H1 (cell line): ENCODE results near the gene TRIM71. TPM values are rescaled to one million over a fixed set of nuclear protein-coding genes. Genes with fewer than 3 reads are reported as not detected.
A peak's percentile ranks its signal among the peaks of the same experiment; 100 is the strongest.

Experiments used
- CTCF ChIA-PET: fragments of 300-600 bp; sonication (Branson Sonifier 250); formaldehyde crosslinking; loops from one replicate; lab custom pipeline; 2021; ENCODE audit not compliant: partially characterized antibody; lab: Charles Lee
- POLR2A ChIA-PET: fragments of 300-600 bp; sonication (Branson Sonifier 250); formaldehyde crosslinking; loops from one replicate; lab custom pipeline; 2021; ENCODE audit warnings: inconsistent platforms; ENCODE audit not compliant: partially characterized antibody; lab: Charles Lee
- DNase-seq, 2 experiments: peaks; one replicate each; pipeline versions ENCODE4 v3.0.0 to v3.0.0-alpha.2; 2010 to 2022; ENCODE audit warnings: low spot score in 2 of 2, low read depth in 1 of 2, mixed read lengths in 1 of 2
- FAIRE-seq: peaks from 2 replicates; lab custom pipeline; 2011; peaks lifted over from hg19 to GRCh38; lab: Jason Lieb, UNC
- H2AFZ ChIP-seq: 2 replicates; pipeline ENCODE4 v1.8.1; 2012; ENCODE audit warnings: low read length, inconsistent platforms
- H2AK5ac ChIP-seq: 2 replicates; pipeline ENCODE4 v1.6.1; 2013; ENCODE audit warnings: low read depth, low read length
- H2BK120ac ChIP-seq: replicated peaks from 2 replicates; pipeline ENCODE3; 2013; ENCODE audit warnings: low read depth, low read length, inconsistent platforms
- H2BK12ac ChIP-seq: 2 replicates; pipeline ENCODE4 v1.6.1; 2013; ENCODE audit warnings: low read depth, low read length
- H2BK15ac ChIP-seq: 2 replicates; pipeline ENCODE4 v1.6.1; 2013; ENCODE audit warnings: low read length
- H2BK20ac ChIP-seq: 2 replicates; pipeline ENCODE4 v1.6.1; 2013; ENCODE audit warnings: low read length
- H2BK5ac ChIP-seq: 2 replicates; pipeline ENCODE4 v1.6.1; 2013; ENCODE audit warnings: low read depth, low read length
- H3K14ac ChIP-seq: 2 replicates; pipeline ENCODE4 v1.6.1; 2013; ENCODE audit warnings: inconsistent platforms; ENCODE audit not compliant: insufficient read length
- H3K18ac ChIP-seq: 2 replicates; pipeline ENCODE4 v1.6.1; 2013; ENCODE audit warnings: low read length; ENCODE audit errors: extremely low read depth
- H3K23ac ChIP-seq: 2 replicates; pipeline ENCODE4 v1.6.1; 2013; ENCODE audit warnings: inconsistent platforms; ENCODE audit not compliant: insufficient read length
- H3K23me2 ChIP-seq: 2 replicates; pipeline ENCODE4 v1.6.1; 2013; ENCODE audit warnings: low read depth, low read length
- H3K27ac ChIP-seq: 2 replicates; pipeline ENCODE4 v1.6.1; 2011; ENCODE audit warnings: low read depth, low read length, inconsistent platforms
- H3K27me3 ChIP-seq, 4 experiments: replicated peaks in 1 of 4; 1 replicate in 1 of 4; 2 replicates in 3 of 4; pipeline versions ENCODE4 v1.6.1 to v1.8.1; 2011 to 2013; ENCODE audit warnings: low read length in 3 of 4, mild to moderate bottlenecking in 3 of 4, inconsistent platforms in 2 of 4, mixed read lengths in 2 of 4, moderate library complexity in 1 of 4; ENCODE audit not compliant: control insufficient read depth in 3 of 4, insufficient read depth in 3 of 4; ENCODE audit errors: extremely low read depth in 1 of 4
- H3K36me3 ChIP-seq, 4 experiments: 2 replicates each; pipeline versions ENCODE4 v1.6.1 to v1.8.1; 2011 to 2013; ENCODE audit warnings: mild to moderate bottlenecking in 4 of 4, low read length in 3 of 4, moderate library complexity in 2 of 4, control low read depth in 1 of 4, inconsistent platforms in 1 of 4; ENCODE audit not compliant: insufficient read depth in 4 of 4, control insufficient read depth in 2 of 4
- H3K4ac ChIP-seq: replicated peaks from 2 replicates; pipeline ENCODE3; 2013; ENCODE audit warnings: low read length, low read depth, mixed read lengths, inconsistent platforms; ENCODE audit not compliant: insufficient read length
- H3K4me1 ChIP-seq, 4 experiments: replicated peaks in 1 of 4; 1 replicate in 1 of 4; 2 replicates in 3 of 4; pipeline versions ENCODE4 v1.6.1 to v1.8.1; 2011 to 2013; ENCODE audit warnings: low read length in 3 of 4, inconsistent platforms in 2 of 4, mixed read lengths in 1 of 4; ENCODE audit not compliant: insufficient read depth in 4 of 4, control insufficient read depth in 3 of 4
- H3K4me2 ChIP-seq, 2 experiments: 2 replicates each; pipeline versions ENCODE4 v1.6.1 to v1.8.1; 2011 to 2013; ENCODE audit warnings: low read depth in 2 of 2, low read length in 2 of 2, control low read depth in 1 of 2, inconsistent platforms in 1 of 2, mild to moderate bottlenecking in 1 of 2; ENCODE audit not compliant: insufficient read depth in 1 of 2
- H3K4me3 ChIP-seq, 4 experiments: fragments of 200-600, 300-600 bp in 1 of 4; sonication (generic), shearing (Covaris generic), sonication (Bioruptor Twin) in 1 of 4; 2 replicates each; pipeline versions ENCODE4 v1.5.1 to v1.8.1; 2011 to 2016; ENCODE audit warnings: low read length in 4 of 4, low read depth in 3 of 4, control low read depth in 2 of 4, inconsistent platforms in 2 of 4, mild to moderate bottlenecking in 2 of 4, mixed read lengths in 1 of 4, moderate library complexity in 1 of 4; ENCODE audit not compliant: insufficient read depth in 2 of 4; ENCODE audit errors: extremely low read depth in 1 of 4
- H3K56ac ChIP-seq: replicated peaks from 2 replicates; pipeline ENCODE3; 2013; ENCODE audit warnings: low read depth, mild to moderate bottlenecking, mixed read lengths, low read length, inconsistent platforms; ENCODE audit not compliant: insufficient read length
- H3K79me1 ChIP-seq: 2 replicates; pipeline ENCODE4 v1.6.1; 2013; ENCODE audit warnings: low read depth, low read length, control low read depth
- H3K79me2 ChIP-seq, 2 experiments: 2 replicates each; pipeline versions ENCODE4 v1.6.1 to v1.8.1; 2012 to 2013; ENCODE audit warnings: low read length in 2 of 2, mild to moderate bottlenecking in 2 of 2, inconsistent platforms in 1 of 2; ENCODE audit not compliant: insufficient read depth in 2 of 2, control insufficient read depth in 1 of 2
- H3K9ac ChIP-seq, 4 experiments: replicated peaks in 1 of 4; 1 replicate in 1 of 4; 2 replicates in 3 of 4; pipeline versions ENCODE4 v1.6.1 to v1.8.1; 2011 to 2013; ENCODE audit warnings: low read depth in 3 of 4, low read length in 3 of 4, control low read depth in 2 of 4, mild to moderate bottlenecking in 2 of 4, moderate library complexity in 2 of 4, inconsistent platforms in 1 of 4; ENCODE audit errors: extremely low read depth in 1 of 4
- H3K9me3 ChIP-seq, 2 experiments: 2 replicates each; pipeline versions ENCODE4 v1.6.1 to v1.8.1; 2012 to 2013; ENCODE audit warnings: mild to moderate bottlenecking in 2 of 2, moderate library complexity in 2 of 2, control low read depth in 1 of 2, inconsistent platforms in 1 of 2, low read depth in 1 of 2, low read length in 1 of 2, mixed read lengths in 1 of 2; ENCODE audit not compliant: insufficient read depth in 2 of 2
- H4K20me1 ChIP-seq, 2 experiments: replicated peaks in 1 of 2; 2 replicates each; pipeline versions ENCODE3 to v1.8.1; 2011 to 2013; ENCODE audit warnings: inconsistent platforms in 2 of 2, low read length in 2 of 2, mild to moderate bottlenecking in 1 of 2; ENCODE audit not compliant: insufficient read depth in 2 of 2, control insufficient read depth in 1 of 2
- H4K5ac ChIP-seq: 2 replicates; pipeline ENCODE4 v1.6.1; 2013; ENCODE audit warnings: low read length, low read depth, mixed read lengths, inconsistent platforms; ENCODE audit not compliant: insufficient read length
- H4K8ac ChIP-seq: 2 replicates; pipeline ENCODE4 v1.8.0; 2013; ENCODE audit warnings: mild to moderate bottlenecking, moderate library complexity, low read length, inconsistent platforms; ENCODE audit not compliant: insufficient read depth; ENCODE audit errors: extremely low read depth
- H4K91ac ChIP-seq: replicated peaks from 2 replicates; pipeline ENCODE3; 2013; ENCODE audit warnings: low read length, mixed read lengths, inconsistent platforms; ENCODE audit not compliant: insufficient read length
- BACH1 ChIP-seq: IDR thresholded peaks from 2 replicates; pipeline ENCODE4 v1.6.1; 2012; ENCODE audit warnings: low read length, improper control_type of control experiment
- BRCA1 ChIP-seq: IDR thresholded peaks from 2 replicates; pipeline ENCODE4 v1.6.1; 2012; ENCODE audit warnings: low read depth, low read length, improper control_type of control experiment
- CBX5 ChIP-seq: fragments of 300-800, 300-1000 bp; sonication (generic); IDR thresholded peaks from 2 replicates; pipeline ENCODE4 v1.7.1; 2016; ENCODE audit warnings: antibody characterized with exemption, low read length, low read depth
- CTBP2 ChIP-seq: IDR thresholded peaks from 2 replicates; pipeline ENCODE4 v1.7.0; 2011; ENCODE audit warnings: borderline replicate concordance, mild to moderate bottlenecking, moderate library complexity, mixed read lengths, low read length; ENCODE audit not compliant: insufficient read depth, insufficient read length
- CTCF ChIP-seq, 3 experiments: IDR thresholded peaks; 1 replicate in 2 of 3; 2 replicates in 1 of 3; pipeline versions ENCODE4 v1.5.1 to v1.6.1; 2011; ENCODE audit warnings: low read length in 3 of 3, mild to moderate bottlenecking in 3 of 3, inconsistent platforms in 2 of 3, low read depth in 1 of 3, moderate library complexity in 1 of 3; ENCODE audit not compliant: insufficient read depth in 1 of 3; ENCODE audit errors: control extremely low read depth in 1 of 3
- JUND ChIP-seq: IDR thresholded peaks from 2 replicates; pipeline ENCODE4 v1.6.1; 2011; ENCODE audit warnings: mild to moderate bottlenecking, improper control_type of control experiment, low read length
- SIRT6 ChIP-seq: IDR thresholded peaks from one replicate; pipeline ENCODE4 v1.7.1; 2012; ENCODE audit warnings: low read length, inconsistent platforms
- SP1 ChIP-seq: IDR thresholded peaks from 2 replicates; pipeline ENCODE4 v1.6.1; 2011; ENCODE audit warnings: low read depth, low read length
- TAF7 ChIP-seq: optimal IDR thresholded peaks from 2 replicates; pipeline ENCODE3; 2011; ENCODE audit warnings: low read depth, mild to moderate bottlenecking, inconsistent platforms, low read length, moderate library complexity, borderline replicate concordance
- TBP ChIP-seq: IDR thresholded peaks from 2 replicates; pipeline ENCODE4 v1.6.1; 2011; ENCODE audit warnings: low read depth, low read length, improper control_type of control experiment
- WGBS, 2 experiments: shearing (Covaris generic) in 1 of 2; methylation state at CpG; one replicate each; pipeline versions ENCODE4 v1.1.6 to v1.1.7; 2013 to 2015; ENCODE audit warnings: low lambda C conversion rate in 2 of 2, mixed read lengths in 2 of 2, inconsistent platforms in 1 of 2, low coverage in 1 of 2, missing lambda C conversion rate in 1 of 2; ENCODE audit not compliant: insufficient replicate concordance in 2 of 2, insufficient coverage in 1 of 2, insufficient read length in 1 of 2; ENCODE audit errors: extremely low coverage in 1 of 2, missing lambda C conversion rate in 1 of 2; 5-methylcytosine and 5-hydroxymethylcytosine counted together
- polyA plus RNA-seq, 7 experiments: library from polyadenylated mRNA; depleted of rRNA in 3 of 7; stranded (reverse) in 5 of 7; unstranded in 2 of 7; fragments of >200 nt in 5 of 7; fragments of 200-250 nt in 2 of 7; gene quantifications; 1 replicate in 5 of 7; 2 replicates in 1 of 7; 4 replicates in 1 of 7; pipeline versions ENCODE4 v1.2.1 to v1.2.3, GENCODE V29; 2011 to 2013; ENCODE audit warnings: missing spikeins in 2 of 7, mixed read lengths in 2 of 7
- total RNA-seq: library from RNA; stranded (reverse); fragmentation: NEBNext Ultra II Directional; extraction: Animal tissue kit (Norgen Biotek cat#: 25700); gene quantifications from 2 replicates; pipeline ENCODE4 v1.2.1, GENCODE V29; 2021

TRIM71 gene
- total and polyA plus RNA-seq, 2 of the 8 experiments (the other 6 are each of a cell fraction or from before 2014, with no cell fraction given) = 53.7 to 293 TPM

- Histone ChIP-seq H3K27me3 (no peaks in the 10 kb centered on the region), H2BK12ac (peak overlapping the region; percentile 100), H2BK5ac (peak overlapping the region; percentile 100), H3K56ac (peak overlapping the region; percentile 98), H3K4ac (no peak overlapping the region), H3K14ac (no peak overlapping the region), H2AK5ac (peak overlapping the region; percentile 100; the same call in 1 of the 2 replicates), H3K18ac (peak overlapping the region; percentile 99), H2BK120ac (peak overlapping the region; percentile 100), H3K9me3 (no peaks in the 10 kb centered on the region), H2BK20ac (peak overlapping the region; percentile 77; the same call in 1 of the 2 replicates), H3K9ac (peak overlapping the region in 3 of 4 experiments; percentile 70 to 88 (median 77); a peak in 6 of 7 replicates), H3K4me1 (peaks cover 17 to 31% (median 22%) of the 10 kb centered on the region in 4 experiments; a peak in 6 of 7 replicates), H3K79me1 (no peaks in the 10 kb centered on the region; the same call in 1 of the 2 replicates), H3K79me2 (peaks cover 0 to 22% of the 10 kb centered on the region in 2 experiments; a peak in 3 of 4 replicates), H2BK15ac (no peak overlapping the region; the same call in 1 of the 2 replicates), H3K4me3 (peak overlapping the region; percentile 45 to 65 (median 51)), H3K27ac (peak overlapping the region; percentile 94), H3K23me2 (peaks cover 4% of the 10 kb centered on the region; the same call in 1 of the 2 replicates), H2AFZ (no peak overlapping the region), H3K36me3 (peaks cover 0 to 3% (median 0%) of the 10 kb centered on the region in 4 experiments; a peak in 1 of 8 replicates), H4K5ac (peak overlapping the region; percentile 99), H3K4me2 (peak overlapping the region; percentile 79 to 98), H3K23ac (no peak overlapping the region), H4K91ac (peak overlapping the region; percentile 100), H4K8ac (peak overlapping the region; percentile 98), H4K20me1 (no peaks in the 10 kb centered on the region)
- 3% methylated on average over 20 of the region's 36 CpGs; no CpG with 5 or more reads in 1 of the 2 experiments for WGBS, 2 experiments
- ChIA-PET CTCF (interaction anchor here (0.7 to 3.8 kb wide), 15 partner anchors 10 to 167 kb away, joined by 3 to 25 read pairs (median 3); no protein-coding TSS in a partner anchor), POLR2A (interaction anchor here (0.7 to 11.7 kb wide), 31 partner anchors 11 to 211 kb away, joined by 3 to 230 read pairs (median 5); partner anchors contain the start of genes CNOT10, DYNC1LI1 and TRIM71)
- DNase-seq (peak; percentile 96 to 98), FAIRE-seq (peak; percentile 87)
- TF ChIP-seq BACH1 (no peak), SP1 (peak; percentile 89), CBX5 (no peak), JUND (no peak; the same call in 1 of the 2 replicates), TBP (no peak; the same call in 1 of the 2 replicates), SIRT6 (no peak), BRCA1 (no peak), TAF7 (peak; percentile 9), CTCF (IDR thresholded peaks at IDR 0.05; ENCODE audit: control extremely low read depth in 1 of 3, insufficient read depth in 1 of 3, low read depth in 1 of 3, low read length in 3 of 3) (no peak), CTBP2 (peak; percentile 98)
Measured at GRCh38 chr3:32780735-32781210, 37.0 kb upstream of the TRIM71 start.
